Activated CD4-positive, alpha-beta T cell treated with anti-CD3 and anti-CD28 coated beads, Interleukin-2, amount 50 U/mL, for 24 hours (primary cell): ENCODE data around the gene NAA38.
"Not testable (repeated sequence)": the region's sequence is repeated elsewhere in the genome, so short reads cannot be mapped to it uniquely, and the experiment has no call there.

ENCODE experiments used
- DNase-seq, 2 donors: peaks; one replicate each; pipeline ENCODE4 v3.0.0-alpha.2; 2020; ENCODE audit warnings: low read depth in 1 of 2, low spot score in 1 of 2

NAA38 gene

GRCh38 chr17:7825206-7825990, 32.0 kb downstream of the NAA38 start:
- DNase-seq: no peak

DNA sequence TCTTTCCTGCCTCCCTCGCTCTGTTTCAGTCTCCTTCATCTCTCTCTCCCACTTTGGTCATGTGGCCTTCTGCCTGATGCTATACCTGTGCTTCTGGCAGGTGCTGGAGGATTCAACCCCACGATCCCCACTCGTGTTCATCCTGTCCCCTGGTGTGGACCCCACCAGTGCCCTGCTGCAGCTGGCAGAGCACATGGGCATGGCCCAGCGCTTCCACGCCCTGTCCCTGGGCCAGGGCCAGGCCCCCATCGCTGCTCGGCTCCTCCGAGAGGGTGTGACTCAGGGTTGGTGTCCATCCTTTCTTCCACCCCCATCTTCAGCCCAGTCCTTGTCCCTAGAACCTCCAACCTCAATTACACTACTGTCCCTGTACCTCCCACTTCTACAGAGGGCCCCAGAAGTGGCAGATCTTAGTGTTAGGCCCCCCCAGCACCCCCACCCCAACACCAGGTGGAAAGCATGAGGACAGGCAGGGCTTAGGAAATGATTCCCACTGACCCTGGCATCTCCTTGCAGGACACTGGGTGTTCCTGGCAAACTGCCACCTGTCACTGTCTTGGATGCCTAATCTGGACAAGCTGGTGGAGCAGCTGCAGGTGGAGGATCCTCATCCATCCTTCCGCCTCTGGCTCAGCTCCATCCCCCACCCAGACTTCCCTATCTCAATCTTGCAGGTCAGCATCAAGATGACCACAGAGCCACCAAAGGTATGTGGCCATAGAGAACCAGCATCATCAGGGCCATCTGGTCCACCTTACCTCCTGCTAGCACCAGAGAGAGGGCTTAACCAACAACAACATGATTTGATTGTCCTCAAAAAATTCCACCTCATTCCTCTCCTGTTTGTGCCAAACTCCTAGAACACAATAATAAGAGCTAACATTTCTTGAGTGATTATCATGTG, 33.1 kb downstream of the NAA38 start:
- DNase-seq: no peak

DNA sequence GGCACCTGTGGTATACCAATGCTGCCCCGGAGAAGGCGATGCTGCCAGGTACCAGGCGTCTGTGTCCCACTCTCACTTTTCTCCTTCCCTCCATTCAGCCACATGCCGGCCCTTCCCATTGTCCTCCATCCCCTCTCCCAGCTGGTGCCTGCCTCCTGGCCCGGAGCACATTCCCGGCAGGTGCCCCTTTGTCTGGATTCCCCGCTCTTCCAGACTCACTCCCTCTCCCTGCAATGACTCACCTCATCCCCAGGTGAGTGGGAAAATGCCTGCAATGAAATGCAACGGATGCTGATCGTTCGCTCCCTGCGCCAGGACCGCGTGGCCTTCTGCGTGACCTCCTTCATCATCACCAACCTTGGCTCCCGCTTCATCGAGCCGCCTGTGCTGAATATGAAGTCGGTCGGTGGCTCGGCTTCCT, 33.8 kb downstream of the NAA38 start:
- no peak for DNase-seq

DNA sequence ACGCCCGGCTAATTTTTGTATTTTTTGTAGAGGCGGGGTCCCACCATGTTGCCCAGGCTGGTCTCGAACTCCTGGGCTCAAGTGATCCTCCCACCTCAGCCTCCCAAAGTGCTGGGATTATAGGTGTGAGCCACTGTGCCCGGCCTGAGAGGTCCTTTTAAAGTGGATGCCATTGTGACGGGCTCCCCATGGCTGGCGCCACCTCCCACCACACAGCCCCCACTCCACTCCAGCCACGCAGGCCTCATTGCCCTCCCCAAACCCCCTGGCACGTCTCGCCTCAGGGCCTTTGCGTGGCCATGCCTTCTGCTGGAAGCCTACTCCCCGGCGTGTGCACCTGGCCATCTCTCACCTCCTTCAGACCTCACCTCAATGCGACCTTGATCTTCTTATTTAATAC, 35.2 kb downstream of the NAA38 start:
- DNase-seq: no peak

DNA sequence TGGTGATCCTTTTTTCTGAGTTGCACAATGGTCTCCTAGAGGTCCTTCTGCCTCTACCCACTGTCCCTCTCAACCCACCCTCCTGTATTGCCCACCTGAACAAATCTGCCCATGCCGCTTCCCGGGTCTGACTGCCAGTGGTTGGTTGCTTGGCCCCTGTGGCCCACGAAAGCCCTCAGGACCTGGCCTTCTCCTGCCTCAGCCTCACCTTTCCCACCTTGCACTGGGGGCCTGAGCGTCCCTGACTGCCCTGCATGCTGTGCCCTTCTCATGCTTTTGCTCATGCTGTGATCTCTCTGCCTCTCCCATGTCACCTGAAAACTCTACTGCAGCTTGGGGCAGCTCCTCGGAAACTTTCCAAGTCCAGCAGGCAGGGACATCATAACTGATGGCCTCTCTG, 37.1 kb downstream of the NAA38 start:
- no peak for DNase-seq

DNA sequence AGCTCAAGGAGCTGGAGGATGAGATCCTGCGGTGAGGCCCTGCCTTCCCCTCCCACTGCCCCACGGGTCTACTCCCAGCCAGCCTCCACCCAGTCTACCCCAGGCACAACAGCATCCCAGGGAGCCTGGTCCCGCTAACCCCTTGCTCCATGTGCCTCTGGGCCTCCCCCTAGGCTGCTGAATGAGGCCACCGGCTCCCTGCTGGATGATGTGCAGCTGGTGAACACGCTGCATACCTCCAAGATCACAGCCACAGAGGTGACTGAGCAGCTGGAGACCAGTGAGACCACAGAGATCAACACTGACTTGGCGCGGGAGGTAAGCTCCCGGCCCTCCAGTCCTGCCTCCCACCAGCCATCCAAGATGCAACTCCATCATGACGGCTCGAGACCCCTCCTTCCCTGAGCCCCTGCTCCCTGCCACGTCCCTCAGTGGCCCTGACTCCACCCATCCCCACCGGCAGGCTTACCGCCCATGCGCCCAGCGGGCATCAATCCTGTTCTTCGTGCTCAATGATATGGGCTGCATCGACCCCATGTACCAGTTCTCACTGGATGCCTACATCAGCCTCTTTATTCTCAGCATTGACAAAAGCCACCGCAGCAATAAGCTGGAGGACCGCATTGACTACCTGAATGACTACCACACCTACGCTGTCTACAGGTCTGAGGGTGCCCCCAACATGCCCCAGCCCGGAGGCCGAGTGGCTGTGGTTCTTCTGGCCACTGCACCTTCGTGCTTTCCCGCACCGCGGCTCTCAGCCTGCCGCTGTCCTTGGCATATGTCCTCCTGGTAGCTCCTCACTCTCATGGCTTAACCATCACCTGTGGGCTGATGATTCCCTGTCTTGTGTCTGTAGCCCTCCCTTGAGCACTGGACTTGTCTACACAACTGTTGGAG, 38.4 kb downstream of the NAA38 start:
- no peak for DNase-seq

DNA sequence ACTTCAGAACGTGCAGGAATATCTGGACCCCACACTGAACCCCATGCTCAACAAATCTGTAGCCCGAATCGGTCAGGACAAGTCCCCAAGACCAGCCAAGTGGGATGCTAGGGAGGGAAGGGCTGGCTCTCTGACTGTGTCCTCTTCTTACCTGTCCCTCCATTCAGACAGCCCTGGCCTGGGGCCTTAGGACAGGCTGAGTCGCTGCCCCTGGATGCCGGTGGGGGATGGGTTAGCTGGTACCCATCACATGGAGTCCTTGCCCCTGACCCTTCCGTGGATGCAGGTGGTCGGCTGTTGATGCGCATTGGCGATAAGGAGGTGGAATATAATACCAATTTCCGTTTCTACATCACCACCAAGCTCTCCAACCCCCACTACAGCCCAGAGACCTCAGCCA, 39.3 kb downstream of the NAA38 start:
- no peak for DNase-seq

DNA sequence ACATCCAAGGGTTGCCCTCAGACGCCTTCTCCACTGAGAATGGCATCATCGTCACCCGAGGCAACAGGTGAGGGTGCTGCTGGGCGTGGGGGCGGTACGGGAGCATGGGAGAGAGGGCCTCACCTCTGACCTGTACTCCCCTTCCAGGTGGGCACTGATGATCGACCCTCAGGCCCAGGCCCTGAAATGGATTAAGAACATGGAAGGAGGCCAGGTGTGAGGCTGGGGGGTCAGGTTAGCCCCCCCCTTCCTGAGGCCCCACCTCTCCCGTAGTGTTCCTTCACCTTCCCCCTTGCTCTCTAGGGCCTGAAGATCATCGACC, 39.8 kb downstream of the NAA38 start:
- no peak for DNase-seq

- DNase-seq: no peak
These were observed 40.3 kb downstream of the NAA38 start for GRCh38 chr17:7816926-7817642.

DNA sequence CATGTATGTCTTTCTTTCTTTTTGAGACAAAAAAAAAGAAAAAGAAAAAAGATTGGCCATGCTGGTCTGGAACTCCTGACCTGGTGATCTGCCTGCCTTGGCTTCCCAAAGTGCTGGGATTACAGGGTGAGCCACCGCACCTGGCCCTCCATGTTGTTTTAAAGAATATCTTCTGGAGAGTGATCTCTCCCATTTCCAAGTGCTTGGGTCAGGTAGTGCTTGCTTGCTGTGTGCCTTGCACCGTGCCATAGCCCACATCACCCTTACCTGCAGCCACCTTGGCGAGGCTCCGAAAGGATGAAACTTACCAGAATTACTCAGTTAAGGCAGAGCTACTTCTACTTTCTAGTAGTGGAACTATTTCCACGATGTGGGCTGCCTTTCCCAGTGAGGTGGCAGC, 42.4 kb downstream of the NAA38 start:
- DNase-seq: no peak

DNA sequence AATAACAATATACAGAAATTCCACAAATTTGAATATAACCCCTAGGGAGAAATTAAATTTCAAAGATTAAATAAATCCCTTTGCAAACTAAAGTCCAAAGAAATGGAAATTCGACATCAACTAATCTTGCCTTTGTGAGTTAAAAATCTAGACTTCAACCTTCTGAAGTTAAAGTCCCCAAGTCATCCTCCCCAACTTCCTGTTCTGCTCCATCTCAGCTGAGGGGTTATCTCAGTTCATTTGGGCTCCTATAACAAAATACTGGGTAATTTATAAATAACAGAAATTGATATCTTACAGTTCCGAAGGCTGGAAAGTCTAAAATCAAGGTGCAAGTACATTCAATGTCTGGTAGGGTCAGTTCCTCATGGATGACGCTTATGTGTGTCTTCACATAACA, 46.1 kb downstream of the NAA38 start:
- DNase-seq: no peak

DNA sequence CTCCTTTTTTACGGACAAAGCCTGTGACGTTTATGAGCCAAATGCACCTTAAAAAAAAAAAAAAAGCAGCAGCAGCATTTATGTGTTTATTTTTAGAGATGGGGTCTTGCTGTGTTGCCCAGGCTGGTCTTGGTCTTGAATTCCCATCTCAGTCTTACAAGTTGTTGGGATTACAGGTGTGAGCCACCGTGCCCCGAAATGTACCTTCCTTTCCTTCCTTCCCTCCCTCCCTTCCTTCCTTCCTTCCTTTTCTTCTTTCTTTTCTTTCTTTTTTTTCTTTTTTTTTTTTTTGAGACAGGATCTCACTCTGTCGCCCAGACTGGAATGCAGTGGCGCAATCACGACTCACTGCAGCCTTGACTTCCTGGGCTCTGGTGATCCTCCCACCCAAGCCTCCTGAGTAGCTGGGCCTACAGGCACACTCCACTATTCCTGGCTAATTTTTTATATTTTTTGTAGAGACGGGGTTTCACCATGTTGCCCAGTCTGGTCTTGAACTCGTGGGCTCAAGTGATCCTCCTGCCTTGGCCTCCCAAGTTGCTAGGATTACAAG, 47.5 kb downstream of the NAA38 start:
- DNase-seq: not testable (repeated sequence)

DNA sequence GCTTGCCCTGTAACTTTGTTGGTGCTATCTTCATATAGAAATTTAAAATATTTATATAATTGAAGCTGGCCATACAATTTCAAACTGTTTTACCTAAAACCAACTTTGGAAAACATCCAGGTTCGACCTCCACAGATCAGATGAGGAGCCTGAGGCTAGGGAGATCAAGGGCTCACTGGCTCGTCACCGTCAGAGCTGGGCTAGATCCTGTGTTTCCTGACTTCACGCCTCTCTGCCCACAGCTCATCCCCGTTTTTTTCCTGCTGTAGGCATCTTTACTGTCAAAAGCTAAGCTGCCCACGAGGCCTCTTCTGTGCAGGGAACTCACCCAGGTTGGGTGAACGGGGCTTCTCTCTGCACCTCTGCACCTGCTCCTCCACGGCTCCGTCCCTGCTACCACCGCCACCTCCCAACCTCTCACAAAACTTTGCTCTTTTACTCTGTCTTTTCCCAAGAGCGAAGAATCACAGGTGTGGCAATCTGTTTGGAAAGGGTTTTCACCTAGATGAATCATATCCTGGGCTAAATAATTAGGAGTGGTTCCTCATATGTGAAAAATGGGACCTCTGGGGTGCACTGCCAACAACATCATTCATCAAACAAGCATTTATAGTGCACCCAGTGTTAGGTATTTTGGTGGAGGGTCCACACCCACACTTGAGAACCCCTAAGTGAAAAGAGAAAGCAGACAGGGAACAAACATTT, 48.1 kb downstream of the NAA38 start:
- DNase-seq: no peak

DNA sequence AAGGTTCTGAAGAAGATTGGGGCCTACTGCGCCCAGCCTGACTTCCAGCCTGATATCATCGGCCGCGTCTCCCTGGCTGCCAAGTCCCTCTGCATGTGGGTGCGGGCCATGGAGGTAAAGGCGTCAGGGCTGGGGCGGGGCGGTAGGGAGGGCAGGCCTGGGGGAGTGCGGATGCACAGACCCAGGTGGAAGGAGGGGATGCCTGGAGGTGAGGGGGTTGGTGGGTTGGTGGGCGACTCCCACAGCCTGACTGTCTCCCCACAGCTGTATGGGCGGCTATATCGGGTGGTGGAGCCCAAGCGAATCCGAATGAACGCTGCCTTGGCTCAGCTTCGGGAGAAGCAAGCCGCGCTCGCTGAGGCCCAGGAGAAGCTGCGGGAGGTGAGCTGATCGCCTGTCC, 50.2 kb downstream of the NAA38 start:
- DNase-seq: no peak
